Measurements from ENCODE around the gene LMLN.
A peak's percentile ranks its signal among the peaks of the same experiment; 100 is the strongest.
"Not testable (repeated sequence)": the region's sequence is repeated elsewhere in the genome, so short reads cannot be mapped to it uniquely, and the experiment has no call there.

LMLN gene

DNA sequence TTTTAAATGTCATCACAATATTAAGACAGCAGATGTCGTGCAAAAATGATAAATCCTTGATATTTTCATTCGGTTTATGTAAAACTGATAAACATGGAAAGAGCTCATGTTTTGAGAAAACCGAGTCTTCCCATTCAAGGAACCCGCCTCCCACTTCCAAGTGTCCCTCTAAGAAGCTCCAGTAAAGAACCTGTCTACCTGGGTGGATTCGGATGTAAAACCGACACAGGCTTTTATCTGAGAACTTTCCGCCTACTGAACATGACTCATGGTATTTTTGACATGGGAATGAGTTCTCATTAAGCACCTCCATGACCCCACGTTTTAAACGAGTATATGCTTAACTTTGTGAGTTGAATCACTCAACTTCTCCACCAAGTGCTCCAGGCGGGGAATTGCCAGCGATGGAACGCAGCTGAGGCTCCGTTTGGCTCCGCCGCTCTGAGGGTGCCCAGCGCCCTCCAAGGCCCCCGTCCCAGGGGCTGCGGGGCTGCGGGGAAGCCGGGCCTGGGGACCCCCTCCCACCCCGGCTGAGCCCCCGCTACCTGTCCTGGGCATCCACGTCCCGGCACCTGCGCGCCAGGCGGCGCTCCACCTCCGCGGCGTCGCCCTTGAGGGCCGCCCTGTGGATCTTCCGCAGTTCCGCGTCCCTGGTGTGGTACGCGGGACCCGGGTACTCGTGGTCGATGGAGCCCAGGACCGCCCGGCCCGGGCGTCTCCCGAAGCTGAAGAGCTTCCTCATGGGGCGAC is 119.9 kb downstream of the LMLN start:
- DNase-seq (ENCODE audit: low read depth), result no peak

- DNase-seq (ENCODE audit: low read depth), result peak; percentile 24
Observed at GRCh38 chr3:198080521-198081384, 120.7 kb downstream of the LMLN start.

GRCh38 chr3:198081421-198081844 is 121.4 kb downstream of the LMLN start:
- DNase-seq (ENCODE audit: low read depth), result no peak

DNA sequence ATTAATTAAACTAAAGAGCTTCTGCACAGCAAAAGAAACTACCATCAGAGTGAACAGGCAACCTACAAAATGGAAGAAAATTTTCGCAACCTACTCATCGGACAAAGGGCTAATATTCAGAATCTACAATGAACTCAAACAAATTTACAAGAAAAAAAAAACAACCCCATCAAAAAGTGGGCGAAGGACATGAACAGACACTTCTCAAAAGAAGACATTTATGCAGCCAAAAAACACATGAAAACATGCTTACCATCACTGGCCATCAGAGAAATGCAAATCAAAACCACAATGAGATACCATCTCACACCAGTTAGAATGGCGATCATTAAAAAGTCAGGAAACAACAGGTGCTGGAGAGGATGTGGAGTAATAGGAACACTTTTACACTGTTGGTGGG is 122.2 kb downstream of the LMLN start:
- DNase-seq (ENCODE audit: low read depth), result not testable (repeated sequence)

DNA sequence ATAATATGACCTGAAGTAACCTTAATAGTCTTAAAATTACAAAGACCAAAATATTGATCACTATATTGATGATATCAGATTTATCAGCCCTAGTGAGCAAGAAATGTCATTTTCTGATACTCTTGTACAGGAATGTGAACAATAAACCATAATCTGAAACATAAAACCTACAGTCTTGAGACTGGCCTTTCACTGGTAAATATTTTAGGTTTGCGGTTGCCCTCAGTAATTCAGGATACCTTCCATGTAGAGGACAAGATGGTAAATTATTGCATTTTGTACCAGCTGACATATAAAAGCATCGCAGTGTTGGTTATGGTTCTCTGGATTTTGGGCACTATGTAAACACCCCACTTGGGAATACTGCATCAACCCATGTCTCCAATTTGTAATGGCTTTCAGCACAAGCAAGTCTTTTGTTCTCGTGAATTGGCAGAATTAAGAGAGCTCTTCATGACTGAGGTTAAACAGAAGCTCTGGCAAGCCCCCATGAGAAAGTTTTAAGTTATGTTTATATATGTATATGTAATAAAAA is 128.5 kb downstream of the LMLN start:
- DNase-seq (ENCODE audit: low read depth), result no peak

- no peak for DNase-seq (ENCODE audit: low read depth)
Observed at GRCh38 chr3:198090795-198091332, 130.8 kb downstream of the LMLN start.

GRCh38 chr3:198092276-198092675 is 132.3 kb downstream of the LMLN start:
- DNase-seq (ENCODE audit: low read depth), result no peak

- DNase-seq (ENCODE audit: low read depth), result no peak
Observed at GRCh38 chr3:198093112-198093679, 133.2 kb downstream of the LMLN start.

All from GM04504 (cell line).